Measurements from ENCODE around the gene FKBP6. TPM values are rescaled to one million over a fixed set of nuclear protein-coding genes. Genes with fewer than 3 reads are reported as not detected.

Gene FKBP6
- total RNA-seq, 1 donor from 2014 or later: 0.47 TPM

DNA sequence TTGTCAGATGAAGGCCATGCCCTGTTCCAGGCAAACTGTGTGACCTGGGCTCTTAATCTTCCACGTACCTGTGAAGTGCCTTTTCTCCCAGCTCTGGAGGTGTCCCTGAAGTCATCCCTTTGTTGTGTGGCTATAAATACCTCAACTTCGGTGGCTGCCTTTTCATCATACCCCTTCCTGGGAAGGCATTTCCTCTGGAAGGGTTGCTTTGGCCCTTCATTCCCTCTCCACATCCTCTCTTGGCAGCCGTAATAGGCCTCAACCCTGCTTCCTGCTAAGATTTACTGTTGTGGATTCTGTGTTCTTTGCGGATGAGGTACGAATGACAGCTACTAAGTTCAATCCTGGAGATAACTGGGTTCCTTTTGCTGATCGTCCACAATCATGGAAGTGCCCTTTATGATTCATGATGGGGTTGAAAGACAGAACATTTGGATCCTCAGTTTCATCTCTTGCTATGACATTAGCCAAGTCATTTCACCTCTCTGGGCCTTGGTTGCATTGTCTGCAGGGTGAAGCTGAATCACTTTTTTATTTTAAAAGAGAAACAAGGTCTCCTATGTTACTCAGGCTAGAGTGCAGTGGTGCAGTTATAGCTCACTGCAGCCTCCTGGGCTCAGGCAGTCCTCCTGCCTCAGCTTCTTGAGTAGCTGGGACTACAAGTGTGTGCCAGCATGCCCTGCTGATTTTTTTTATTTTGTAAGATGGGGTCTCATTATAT is 23.6 kb downstream of the FKBP6 start:
- no peak for ATAC-seq
- H3K9me3 ChIP-seq: no peaks in the 10 kb centered on the region
- no peaks in the 10 kb centered on the region for H3K36me3 ChIP-seq
- no peaks in the 10 kb centered on the region for H3K27me3 ChIP-seq (ENCODE audit: low read depth)
- no peak overlapping the region for H3K4me3 ChIP-seq
- TF ChIP-seq, protein P1, sequence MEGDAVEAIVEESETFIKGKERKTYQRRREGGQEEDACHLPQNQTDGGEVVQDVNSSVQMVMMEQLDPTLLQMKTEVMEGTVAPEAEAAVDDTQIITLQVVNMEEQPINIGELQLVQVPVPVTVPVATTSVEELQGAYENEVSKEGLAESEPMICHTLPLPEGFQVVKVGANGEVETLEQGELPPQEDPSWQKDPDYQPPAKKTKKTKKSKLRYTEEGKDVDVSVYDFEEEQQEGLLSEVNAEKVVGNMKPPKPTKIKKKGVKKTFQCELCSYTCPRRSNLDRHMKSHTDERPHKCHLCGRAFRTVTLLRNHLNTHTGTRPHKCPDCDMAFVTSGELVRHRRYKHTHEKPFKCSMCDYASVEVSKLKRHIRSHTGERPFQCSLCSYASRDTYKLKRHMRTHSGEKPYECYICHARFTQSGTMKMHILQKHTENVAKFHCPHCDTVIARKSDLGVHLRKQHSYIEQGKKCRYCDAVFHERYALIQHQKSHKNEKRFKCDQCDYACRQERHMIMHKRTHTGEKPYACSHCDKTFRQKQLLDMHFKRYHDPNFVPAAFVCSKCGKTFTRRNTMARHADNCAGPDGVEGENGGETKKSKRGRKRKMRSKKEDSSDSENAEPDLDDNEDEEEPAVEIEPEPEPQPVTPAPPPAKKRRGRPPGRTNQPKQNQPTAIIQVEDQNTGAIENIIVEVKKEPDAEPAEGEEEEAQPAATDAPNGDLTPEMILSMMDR (IDR thresholded peaks at IDR 0.05): no peak
- H3K4me1 ChIP-seq: no peaks in the 10 kb centered on the region
- DNase-seq: no peak
- no peak overlapping the region for H3K27ac ChIP-seq
- intact Hi-C loops (cut with DNase I): no loop called here

DNA sequence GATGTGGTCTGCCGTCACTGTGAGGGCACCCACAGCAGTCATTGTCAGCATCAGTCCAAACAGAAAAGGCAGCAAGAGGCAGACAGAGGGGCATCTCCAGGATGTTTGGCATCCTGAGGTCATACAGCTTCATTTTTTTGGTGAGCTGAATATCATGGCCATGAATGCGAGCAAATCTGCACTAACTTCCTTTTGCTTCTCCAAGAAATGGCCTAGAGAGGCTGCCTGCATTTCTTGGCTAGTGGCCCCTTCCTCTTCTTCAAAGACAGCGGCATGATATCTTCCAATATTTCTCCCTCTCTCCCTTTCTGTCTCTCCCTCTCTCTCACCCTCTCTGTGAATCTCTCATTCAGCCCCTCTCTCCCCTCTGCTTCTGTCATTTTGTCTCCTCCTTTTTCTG is 24.8 kb downstream of the FKBP6 start:
- no peaks in the 10 kb centered on the region for H3K36me3 ChIP-seq
- no peaks in the 10 kb centered on the region for H3K27me3 ChIP-seq (ENCODE audit: low read depth)
- ATAC-seq (no peak), DNase-seq (no peak)
- TF ChIP-seq, protein P1 (IDR thresholded peaks at IDR 0.05): no peak
- H3K9me3 ChIP-seq: no peaks in the 10 kb centered on the region
- H3K4me3 ChIP-seq: no peak overlapping the region
- no peak overlapping the region for H3K27ac ChIP-seq
- H3K4me1 ChIP-seq: peaks cover under 1% of the 10 kb centered on the region
- intact Hi-C loops (cut with DNase I): no loop called here

DNA sequence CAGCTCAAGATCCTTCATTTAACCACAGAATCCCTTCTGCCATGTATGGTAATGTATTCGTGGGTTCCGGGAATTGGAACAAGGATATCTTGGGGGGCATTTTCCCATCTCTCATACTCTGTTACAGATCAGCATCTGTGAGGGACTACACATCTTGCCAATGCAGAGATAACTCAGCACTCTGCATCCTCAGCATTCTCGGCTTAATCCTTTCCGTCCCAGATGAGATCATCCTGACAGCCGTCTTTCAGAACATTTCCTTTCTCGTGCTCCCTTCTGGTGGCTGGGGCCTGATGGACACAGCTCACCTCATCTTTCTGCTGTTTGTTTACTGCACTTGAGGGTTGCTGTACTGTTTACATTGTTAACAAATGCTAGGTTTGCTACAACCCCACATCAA is 25.3 kb downstream of the FKBP6 start:
- DNase-seq: no peak
- H3K27me3 ChIP-seq (ENCODE audit: low read depth): no peaks in the 10 kb centered on the region
- intact Hi-C loops (cut with DNase I): no loop called here
- no peak overlapping the region for H3K27ac ChIP-seq
- H3K36me3 ChIP-seq: no peaks in the 10 kb centered on the region
- H3K9me3 ChIP-seq: no peaks in the 10 kb centered on the region
- no peak overlapping the region for H3K4me3 ChIP-seq
- no peak for ATAC-seq
- TF ChIP-seq, protein P1 (IDR thresholded peaks at IDR 0.05): no peak
- H3K4me1 ChIP-seq: peaks cover 6% of the 10 kb centered on the region

DNA sequence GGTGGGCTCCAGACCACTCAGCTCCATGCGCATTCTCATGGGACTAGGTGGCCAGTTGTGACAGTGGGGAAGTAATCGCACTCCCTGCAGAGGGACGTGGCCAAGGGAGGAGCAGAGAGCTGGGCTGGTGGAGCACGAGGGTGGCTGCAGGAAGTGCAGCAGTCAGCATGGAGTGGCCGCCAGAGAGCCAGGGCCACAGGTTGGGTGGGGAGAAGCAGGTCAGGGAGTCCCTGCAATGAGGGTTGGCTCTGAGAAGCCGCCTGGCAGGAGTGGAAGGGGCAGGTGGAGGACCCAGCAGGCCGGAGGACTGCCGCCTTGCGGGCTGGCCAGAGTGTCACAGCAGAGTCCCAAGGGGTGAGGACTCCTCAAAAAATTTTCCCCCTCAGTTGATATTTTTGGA is 26.2 kb downstream of the FKBP6 start:
- no peak overlapping the region for H3K4me3 ChIP-seq
- no peaks in the 10 kb centered on the region for H3K9me3 ChIP-seq
- DNase-seq: no peak
- no peaks in the 10 kb centered on the region for H3K36me3 ChIP-seq
- intact Hi-C loops (cut with DNase I): no loop called here
- TF ChIP-seq, protein P1 (IDR thresholded peaks at IDR 0.05): no peak
- H3K27ac ChIP-seq: no peak overlapping the region
- ATAC-seq: no peak
- H3K4me1 ChIP-seq: peaks cover 10% of the 10 kb centered on the region
- no peaks in the 10 kb centered on the region for H3K27me3 ChIP-seq (ENCODE audit: low read depth)

DNA sequence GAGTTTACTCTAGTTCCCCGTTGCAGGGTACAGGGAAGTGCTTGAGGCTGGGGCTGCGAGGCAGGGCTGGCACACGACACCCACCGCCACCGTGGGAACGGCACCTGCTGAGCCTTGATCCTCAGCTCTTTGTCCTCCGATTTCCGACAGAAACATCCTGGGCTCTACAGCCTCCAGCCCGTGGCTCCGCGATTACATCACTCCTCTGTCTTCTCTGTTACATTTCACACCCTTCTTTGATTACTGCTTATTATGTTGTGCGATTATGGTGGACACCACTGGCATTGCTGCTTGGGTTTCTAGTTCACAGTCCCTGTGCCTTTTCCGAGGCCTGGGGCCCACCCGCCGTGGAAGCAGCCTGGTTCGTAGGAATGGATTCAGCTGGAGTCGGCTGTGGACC is 26.9 kb downstream of the FKBP6 start:
- H3K4me3 ChIP-seq: no peak overlapping the region
- H3K9me3 ChIP-seq: no peaks in the 10 kb centered on the region
- no peaks in the 10 kb centered on the region for H3K36me3 ChIP-seq
- H3K27ac ChIP-seq: no peak overlapping the region
- intact Hi-C loops (cut with DNase I): no loop called here
- TF ChIP-seq, protein P1 (IDR thresholded peaks at IDR 0.05): no peak
- H3K27me3 ChIP-seq (ENCODE audit: low read depth): no peaks in the 10 kb centered on the region
- H3K4me1 ChIP-seq: peaks cover 10% of the 10 kb centered on the region
- DNase-seq (no peak), ATAC-seq (no peak)

All from lower lobe of right lung (tissue), 2 donors.